Frontal cortex (tissue), 4 donors: ENCODE results near the gene EXD1. TPM values are rescaled to one million over a fixed set of nuclear protein-coding genes. Genes with fewer than 3 reads are reported as not detected.
A peak's percentile ranks its signal among the peaks of the same experiment; 100 is the strongest.
"Not testable (repeated sequence)": the region's sequence is repeated elsewhere in the genome, so short reads cannot be mapped to it uniquely, and the experiment has no call there.

Source experiments
- DNase-seq, 2 donors: peaks; one replicate each; pipeline ENCODE4 v3.0.0; 2012; ENCODE audit warnings: low spot score in 2 of 2
- FAIRE-seq: peaks from 2 replicates; lab custom pipeline; 2012; peaks lifted over from hg19 to GRCh38; lab: Jason Lieb, UNC
- total RNA-seq: library from RNA; depleted of rRNA; stranded (reverse); fragments of >200 nt; gene quantifications from one replicate; pipeline ENCODE4 v1.2.3, GENCODE V29; 2014
- donor health status: control.
- donor health status: control.
- donor health status: control.

EXD1 gene
- total RNA-seq, 1 donor from 2014 or later = 1.2 TPM

GRCh38 chr15:41235228-41235627, 4.7 kb upstream of the EXD1 start:
- not testable (repeated sequence) for FAIRE-seq, DNase-seq

GRCh38 chr15:41233367-41233771, 2.8 kb upstream of the EXD1 start:
- DNase-seq = no peak
- FAIRE-seq = no peak

GRCh38 chr15:41231422-41232226, 1.1 kb upstream of the EXD1 start:
- no peak for FAIRE-seq
- no peak for DNase-seq

- DNase-seq = no peak
These were observed 260 bp downstream of the EXD1 start for GRCh38 chr15:41230345-41230649.

GRCh38 chr15:41219381-41219780, 11.2 kb downstream of the EXD1 start:
- DNase-seq (no peak), FAIRE-seq (no peak)

More at GRCh38 chr15:41230345-41230649, 260 bp downstream of the EXD1 start:
- FAIRE-seq = no peak

- FAIRE-seq (no peak), DNase-seq (no peak)
These were observed 11.7 kb downstream of the EXD1 start for GRCh38 chr15:41218851-41219250.

GRCh38 chr15:41215708-41216107, 14.8 kb downstream of the EXD1 start:
- FAIRE-seq (no peak), DNase-seq (no peak)

- no peak for FAIRE-seq
- DNase-seq = no peak
These were observed 22.7 kb downstream of the EXD1 start for GRCh38 chr15:41207687-41208448.

GRCh38 chr15:41205315-41205714, 25.2 kb downstream of the EXD1 start:
- no peak for DNase-seq
- no peak for FAIRE-seq

GRCh38 chr15:41203395-41203794, 27.2 kb downstream of the EXD1 start:
- FAIRE-seq (no peak), DNase-seq (no peak)

GRCh38 chr15:41199470-41199869, 31.1 kb downstream of the EXD1 start:
- DNase-seq = no peak
- peak; percentile 98 for FAIRE-seq

GRCh38 chr15:41194444-41194843, 36.1 kb downstream of the EXD1 start:
- FAIRE-seq (no peak), DNase-seq (no peak)

- DNase-seq (no peak), FAIRE-seq (no peak)
These were observed 47.0 kb downstream of the EXD1 start for GRCh38 chr15:41183581-41183980.

- no peak for FAIRE-seq
- DNase-seq = no peak
These were observed 48.3 kb downstream of the EXD1 start for GRCh38 chr15:41182266-41182665.

GRCh38 chr15:41180206-41180789, 50.3 kb downstream of the EXD1 start:
- FAIRE-seq (no peak), DNase-seq (no peak)

GRCh38 chr15:41169781-41170180, 60.8 kb downstream of the EXD1 start:
- DNase-seq (no peak), FAIRE-seq (no peak)

- DNase-seq = no peak
- no peak for FAIRE-seq
These were observed 61.5 kb downstream of the EXD1 start for GRCh38 chr15:41169086-41169485.

- FAIRE-seq = no peak
- DNase-seq = no peak
These were observed 68.8 kb downstream of the EXD1 start for GRCh38 chr15:41161736-41162135.

- DNase-seq (no peak), FAIRE-seq (no peak)
These were observed 69.2 kb downstream of the EXD1 start for GRCh38 chr15:41161336-41161735.

GRCh38 chr15:41160639-41161315, 69.8 kb downstream of the EXD1 start:
- DNase-seq (no peak), FAIRE-seq (no peak)
